Measurements from ENCODE around the gene PHF24. TPM values are rescaled to one million over a fixed set of nuclear protein-coding genes. Genes with fewer than 3 reads are reported as not detected.
A peak's percentile ranks its signal among the peaks of the same experiment; 100 is the strongest.

The PHF24 gene
- total RNA-seq, 2 experiments from 2014 or later: not detected

DNA sequence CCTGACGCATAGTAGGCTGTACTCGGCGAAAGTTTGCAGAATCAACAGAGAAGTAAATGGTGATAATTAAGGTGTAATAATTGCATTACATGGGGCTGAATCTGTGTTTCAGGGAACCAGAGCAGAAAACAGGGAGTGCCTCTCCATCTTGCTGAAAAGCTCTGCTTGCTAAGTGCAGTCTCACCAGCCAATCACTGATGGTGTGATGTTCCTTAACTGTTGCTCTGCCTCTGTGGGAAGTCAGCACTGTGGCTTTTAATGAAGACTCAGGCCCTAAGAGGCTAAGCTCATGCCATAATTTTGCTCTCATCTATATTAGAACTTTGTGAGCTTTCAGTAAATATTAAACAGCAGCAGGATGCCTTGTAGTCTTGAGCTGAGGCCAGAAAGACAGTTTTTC is 4.5 kb downstream of the PHF24 start:
- ChIA-PET POLR2A (no interaction called here), CTCF (no interaction called here)
- H3K4me3 Mint-ChIP-seq: no peak overlapping the region
- H3K9me3 Mint-ChIP-seq: no peaks in the 10 kb centered on the region
- H3K27ac Mint-ChIP-seq: no peak overlapping the region
- no peaks in the 10 kb centered on the region for H3K36me3 Mint-ChIP-seq (ENCODE audit: low read depth)
- no peaks in the 10 kb centered on the region for H3K4me1 Mint-ChIP-seq
- DNase-seq: no peak
- H3K27me3 Mint-ChIP-seq: peaks cover 50% of the 10 kb centered on the region

DNA sequence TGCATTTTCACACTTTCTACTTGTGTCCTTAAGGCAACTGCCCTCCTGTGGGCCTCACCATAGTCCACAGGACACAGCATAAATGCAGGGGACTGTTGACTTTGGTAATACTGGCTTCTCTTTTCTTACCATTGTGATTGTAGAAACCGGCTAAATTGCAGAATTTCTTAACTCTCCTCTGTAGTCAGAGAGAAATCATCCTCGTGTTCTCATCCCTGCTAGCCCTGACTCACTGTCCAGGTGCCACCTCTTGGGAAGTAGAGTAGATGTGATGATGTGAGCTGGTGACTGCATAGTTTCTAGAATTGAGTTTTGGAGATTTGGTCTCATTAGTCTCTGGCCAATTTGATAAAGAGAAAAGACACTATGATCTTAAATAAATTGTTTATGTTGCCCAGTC is 5.5 kb downstream of the PHF24 start:
- H3K27ac Mint-ChIP-seq: no peak overlapping the region
- H3K9me3 Mint-ChIP-seq: no peaks in the 10 kb centered on the region
- no peaks in the 10 kb centered on the region for H3K36me3 Mint-ChIP-seq (ENCODE audit: low read depth)
- H3K4me1 Mint-ChIP-seq: no peaks in the 10 kb centered on the region
- no peak overlapping the region for H3K4me3 Mint-ChIP-seq
- peaks cover 51% of the 10 kb centered on the region for H3K27me3 Mint-ChIP-seq
- ChIA-PET CTCF (interaction anchor here (0.7 kb wide), 1 partner anchor 18 kb away, joined by 3 read pairs; no protein-coding TSS in a partner anchor), POLR2A (no interaction called here)
- DNase-seq: no peak

DNA sequence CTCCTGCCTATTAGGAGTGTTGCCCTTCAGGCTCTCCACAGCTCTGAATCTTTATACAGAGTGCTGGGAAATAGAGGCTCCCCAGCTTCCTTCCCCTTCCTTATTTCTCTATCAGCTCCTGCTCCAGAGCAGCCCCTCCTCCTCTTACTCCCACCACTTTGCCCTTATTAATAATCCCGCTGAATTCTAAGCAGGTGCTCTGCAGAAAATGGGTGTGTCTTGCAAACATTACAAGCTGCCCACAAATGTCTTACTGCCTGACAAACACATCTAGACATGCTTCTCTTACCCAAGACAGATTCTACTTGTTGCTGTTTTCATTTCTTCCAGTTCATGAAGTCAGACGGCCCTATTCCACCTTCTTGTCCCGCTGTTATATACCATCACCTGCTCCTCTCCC is 6.4 kb downstream of the PHF24 start:
- Mint-ChIP-seq H3K36me3 (ENCODE audit: low read depth) (no peaks in the 10 kb centered on the region), H3K27me3 (peaks cover 43% of the 10 kb centered on the region), H3K4me1 (no peaks in the 10 kb centered on the region), H3K4me3 (no peak overlapping the region), H3K27ac (no peak overlapping the region), H3K9me3 (no peaks in the 10 kb centered on the region)
- CTCF ChIA-PET: interaction anchor here (0.7 to 1.3 kb wide), 2 partner anchors 17 to 87 kb away, joined by 3 to 4 read pairs; no protein-coding TSS in a partner anchor
- POLR2A ChIA-PET: no interaction called here
- DNase-seq: no peak

DNA sequence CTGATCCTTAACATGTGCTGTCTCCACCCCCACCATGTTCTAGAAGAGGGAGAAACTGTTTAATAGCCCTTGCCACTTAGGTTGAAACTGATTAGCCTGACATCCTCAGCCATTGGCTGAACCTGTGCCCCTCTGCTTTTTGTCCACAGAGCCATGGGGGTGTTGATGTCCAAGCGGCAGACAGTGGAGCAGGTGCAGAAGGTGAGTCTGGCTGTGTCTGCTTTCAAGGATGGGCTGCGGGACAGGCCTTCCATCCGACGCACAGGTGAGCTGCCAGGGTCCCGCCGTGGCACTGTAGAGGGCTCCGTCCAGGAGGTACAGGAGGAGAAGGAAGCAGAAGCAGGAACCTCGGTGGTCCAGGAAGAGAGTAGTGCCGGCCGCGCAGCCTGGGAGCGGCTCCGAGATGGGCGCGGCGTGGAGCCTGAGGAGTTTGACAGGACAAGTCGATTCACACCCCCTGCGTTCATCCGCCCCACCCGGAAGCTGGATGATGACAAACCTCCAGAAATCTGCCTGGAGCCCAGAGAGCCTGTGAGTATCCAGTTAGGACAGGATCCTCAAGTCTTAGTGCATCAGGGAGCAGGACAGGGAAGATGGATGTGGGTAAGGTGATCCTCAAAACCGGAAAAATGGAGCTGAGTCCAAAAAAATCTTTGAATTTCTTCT is 13.2 kb downstream of the PHF24 start:
- Mint-ChIP-seq H3K36me3 (ENCODE audit: low read depth) (no peaks in the 10 kb centered on the region), H3K27ac (no peak overlapping the region), H3K4me1 (no peaks in the 10 kb centered on the region), H3K27me3 (peaks cover 10% of the 10 kb centered on the region), H3K4me3 (no peak overlapping the region), H3K9me3 (no peaks in the 10 kb centered on the region)
- no peak for DNase-seq
- CTCF ChIA-PET: interaction anchor here (1.3 kb wide), 1 partner anchor 21 kb away, joined by 3 read pairs; no protein-coding TSS in a partner anchor
- POLR2A ChIA-PET: no interaction called here

DNA sequence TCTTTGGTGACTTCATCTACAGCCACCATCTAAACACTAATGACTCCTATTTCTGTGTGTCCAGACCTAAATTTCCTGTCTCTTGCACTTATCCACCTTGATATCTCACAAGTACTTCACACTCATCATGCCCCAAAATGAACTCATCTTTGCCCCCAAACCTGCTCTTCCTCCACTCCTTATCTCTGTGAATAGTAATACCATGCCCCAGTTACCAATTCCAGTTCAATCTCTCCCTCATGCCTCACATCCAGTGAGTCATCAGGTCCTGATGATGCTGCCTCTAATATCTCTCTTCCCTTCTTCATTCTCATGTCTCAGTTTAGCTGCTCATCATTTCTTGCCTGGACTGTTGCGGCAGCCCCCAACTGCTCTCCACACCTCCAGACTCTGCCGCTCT is 16.6 kb downstream of the PHF24 start:
- Mint-ChIP-seq H3K36me3 (ENCODE audit: low read depth) (no peaks in the 10 kb centered on the region), H3K9me3 (no peaks in the 10 kb centered on the region), H3K4me1 (no peaks in the 10 kb centered on the region), H3K27ac (no peak overlapping the region), H3K4me3 (no peak overlapping the region), H3K27me3 (peaks cover 3% of the 10 kb centered on the region)
- POLR2A ChIA-PET: no interaction called here
- CTCF ChIA-PET: no interaction called here
- DNase-seq: no peak

DNA sequence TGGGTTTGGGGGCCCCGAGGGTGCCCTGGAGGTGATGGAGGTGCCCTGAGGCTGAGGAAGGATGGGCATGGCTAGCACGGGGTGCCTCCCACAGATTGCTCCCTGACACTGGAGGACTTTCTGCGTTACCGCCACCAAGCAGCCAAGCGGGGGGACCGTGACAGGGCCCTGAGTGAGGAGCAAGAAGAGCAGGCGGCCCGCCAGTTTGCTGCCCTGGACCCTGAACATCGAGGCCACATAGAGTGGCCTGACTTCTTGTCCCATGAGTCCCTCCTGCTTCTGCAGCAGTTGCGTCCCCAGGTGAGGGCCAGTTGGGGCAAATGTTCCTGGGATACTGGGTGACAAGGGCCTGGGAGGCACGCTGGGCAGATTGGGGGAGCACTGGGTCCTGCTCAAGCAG is 18.4 kb downstream of the PHF24 start:
- Mint-ChIP-seq H3K4me3 (no peak overlapping the region), H3K4me1 (no peaks in the 10 kb centered on the region), H3K27me3 (peaks cover 3% of the 10 kb centered on the region), H3K27ac (no peak overlapping the region), H3K9me3 (no peaks in the 10 kb centered on the region), H3K36me3 (ENCODE audit: low read depth) (no peaks in the 10 kb centered on the region)
- ChIA-PET POLR2A (no interaction called here), CTCF (no interaction called here)
- no peak for DNase-seq

DNA sequence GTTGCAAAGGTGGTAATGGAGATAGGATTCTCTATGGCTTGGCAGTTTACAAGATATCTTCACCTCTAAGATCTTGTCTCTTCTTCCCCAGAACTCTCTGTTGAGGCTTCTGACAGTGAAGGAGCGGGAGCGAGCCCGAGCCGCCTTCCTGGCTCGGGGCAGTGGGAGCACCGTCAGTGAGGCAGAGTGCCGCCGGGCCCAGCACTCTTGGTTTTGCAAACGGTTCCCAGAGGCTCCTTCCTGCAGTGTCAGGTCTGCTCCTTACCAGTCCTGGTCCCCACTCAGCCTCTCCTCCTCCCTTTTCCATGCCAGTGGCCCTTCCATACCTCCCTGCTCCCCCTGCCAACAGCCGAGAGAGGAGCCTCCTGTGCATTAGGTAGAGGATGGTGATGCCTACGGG is 18.9 kb downstream of the PHF24 start:
- H3K4me1 Mint-ChIP-seq: peaks cover under 1% of the 10 kb centered on the region
- H3K27ac Mint-ChIP-seq: no peak overlapping the region
- H3K4me3 Mint-ChIP-seq: no peak overlapping the region
- DNase-seq: no peak
- H3K36me3 Mint-ChIP-seq (ENCODE audit: low read depth): no peaks in the 10 kb centered on the region
- peaks cover 3% of the 10 kb centered on the region for H3K27me3 Mint-ChIP-seq
- POLR2A ChIA-PET: no interaction called here
- H3K9me3 Mint-ChIP-seq: no peaks in the 10 kb centered on the region
- CTCF ChIA-PET: no interaction called here

DNA sequence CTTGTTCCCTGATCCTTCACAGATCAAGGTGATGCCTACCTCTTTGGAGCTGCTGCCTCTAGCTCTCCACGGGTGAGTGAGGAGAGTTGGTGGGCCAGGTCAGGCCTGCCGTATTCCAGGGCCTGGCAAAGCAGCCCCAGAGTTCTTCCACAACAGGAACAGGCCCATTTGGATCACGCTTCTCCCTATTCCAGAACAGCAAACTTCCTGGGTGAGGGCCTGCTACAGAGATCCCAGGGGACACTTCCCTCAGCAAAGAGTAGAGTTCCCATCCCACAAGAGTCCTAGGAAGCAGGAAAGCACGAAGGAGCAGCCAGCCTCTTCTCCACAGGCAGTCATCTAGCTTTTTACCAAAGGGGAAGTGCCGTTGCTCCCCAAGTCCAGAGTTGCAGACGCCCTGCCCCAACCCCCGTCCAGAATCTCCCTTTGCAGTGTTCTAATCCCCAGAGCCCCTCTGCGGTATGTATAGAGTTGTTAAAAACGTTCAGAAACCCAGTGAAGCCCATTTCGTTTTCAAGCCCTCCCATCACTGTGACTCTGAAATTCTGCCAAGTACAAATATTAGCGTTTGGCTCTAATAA is 22.2 kb downstream of the PHF24 start:
- Mint-ChIP-seq H3K4me1 (peaks cover 30% of the 10 kb centered on the region), H3K27me3 (no peaks in the 10 kb centered on the region), H3K36me3 (ENCODE audit: low read depth) (no peaks in the 10 kb centered on the region), H3K4me3 (no peak overlapping the region), H3K27ac (no peak overlapping the region), H3K9me3 (no peaks in the 10 kb centered on the region)
- DNase-seq: no peak
- ChIA-PET POLR2A (no interaction called here), CTCF (interaction anchor here (0.5 kb wide), 1 partner anchor 147 kb away, joined by 3 read pairs; no protein-coding TSS in a partner anchor)

DNA sequence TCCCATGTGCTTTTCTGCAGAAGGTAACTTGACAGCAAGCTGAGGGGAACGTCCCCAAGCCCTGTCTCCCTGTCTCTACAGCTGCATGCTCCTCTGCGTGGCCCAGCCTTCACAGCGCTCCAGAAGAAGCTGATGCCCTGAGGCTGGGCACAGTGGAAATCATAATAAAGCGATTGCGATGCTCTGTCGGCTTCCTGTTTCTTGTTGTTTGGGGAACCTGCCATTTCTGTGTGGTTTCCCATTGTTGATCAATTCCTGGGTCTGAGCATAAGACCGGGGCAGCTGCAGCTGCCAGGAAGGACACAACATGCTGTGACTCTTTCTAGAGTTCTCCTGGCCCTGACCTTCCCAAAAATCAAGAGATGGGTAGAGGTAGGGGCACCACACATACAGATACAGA is 24.3 kb downstream of the PHF24 start:
- CTCF ChIA-PET: interaction anchor here (0.6 to 0.9 kb wide), 2 partner anchors 18 to 30 kb away, joined by 3 read pairs; no protein-coding TSS in a partner anchor
- peaks cover 50% of the 10 kb centered on the region for H3K4me1 Mint-ChIP-seq

DNA sequence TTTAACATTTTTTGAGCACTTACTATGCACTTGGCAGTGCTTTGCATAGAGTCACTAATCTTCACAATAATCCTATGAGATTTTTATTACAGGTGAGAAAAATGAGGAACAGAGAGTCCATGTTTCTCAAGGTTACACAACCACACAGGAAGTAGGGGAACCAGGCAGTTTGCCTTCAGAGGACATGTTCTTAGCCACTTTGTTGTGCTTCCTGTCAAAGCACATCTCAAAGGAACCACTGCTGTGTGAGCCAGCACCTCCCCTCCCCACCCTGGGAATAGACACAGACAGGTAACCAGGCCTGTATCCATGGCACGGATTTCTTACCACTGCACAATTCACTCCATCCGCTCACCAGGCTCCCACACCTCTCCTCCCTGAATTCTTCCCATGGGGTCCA is 25.1 kb downstream of the PHF24 start:
- peak; percentile 47 for DNase-seq
- CTCF ChIA-PET: no interaction called here
- no peak overlapping the region for H3K4me3 Mint-ChIP-seq
- peak overlapping the region; percentile 86 for H3K27ac Mint-ChIP-seq
- peaks cover 56% of the 10 kb centered on the region for H3K4me1 Mint-ChIP-seq
- no peaks in the 10 kb centered on the region for H3K36me3 Mint-ChIP-seq (ENCODE audit: low read depth)
- H3K9me3 Mint-ChIP-seq: no peaks in the 10 kb centered on the region
- POLR2A ChIA-PET: no interaction called here
- H3K27me3 Mint-ChIP-seq: no peaks in the 10 kb centered on the region

More for the DNA sequence above, 24.3 kb downstream of the PHF24 start:
- Mint-ChIP-seq H3K27ac (peak overlapping the region; percentile 86), H3K4me3 (no peak overlapping the region), H3K27me3 (no peaks in the 10 kb centered on the region), H3K9me3 (no peaks in the 10 kb centered on the region), H3K36me3 (ENCODE audit: low read depth) (no peaks in the 10 kb centered on the region)
- POLR2A ChIA-PET: no interaction called here
- no peak for DNase-seq

DNA sequence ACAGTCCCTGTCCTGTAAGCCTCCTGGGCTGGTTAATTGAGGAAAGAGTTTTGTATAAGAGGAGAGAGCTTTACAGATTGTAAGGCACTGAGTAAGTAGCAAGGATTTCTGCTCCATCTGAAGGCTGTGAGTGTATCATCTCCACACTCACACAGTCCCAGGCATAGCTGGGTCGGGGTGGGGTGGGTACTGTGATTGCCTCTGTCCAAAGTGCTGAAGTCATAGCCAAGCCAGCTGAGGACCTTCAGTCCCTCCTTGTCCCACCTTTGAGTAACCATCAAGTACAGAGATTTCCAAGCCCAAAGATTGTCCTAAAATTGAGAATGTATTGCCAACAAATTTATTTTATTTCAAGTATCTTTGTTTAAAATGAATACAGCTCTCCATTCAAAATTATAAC is 26.0 kb downstream of the PHF24 start:
- peak; percentile 41 for DNase-seq
- peak overlapping the region; percentile 86 for H3K27ac Mint-ChIP-seq
- POLR2A ChIA-PET: no interaction called here
- H3K9me3 Mint-ChIP-seq: no peaks in the 10 kb centered on the region
- no peaks in the 10 kb centered on the region for H3K36me3 Mint-ChIP-seq (ENCODE audit: low read depth)
- H3K27me3 Mint-ChIP-seq: no peaks in the 10 kb centered on the region
- no peak overlapping the region for H3K4me3 Mint-ChIP-seq
- peaks cover 63% of the 10 kb centered on the region for H3K4me1 Mint-ChIP-seq
- CTCF ChIA-PET: interaction anchor here (0.9 to 1.5 kb wide), 6 partner anchors 14 to 113 kb away, joined by 3 to 5 read pairs (median 3); partner anchors contain the start of gene PIGO

DNA sequence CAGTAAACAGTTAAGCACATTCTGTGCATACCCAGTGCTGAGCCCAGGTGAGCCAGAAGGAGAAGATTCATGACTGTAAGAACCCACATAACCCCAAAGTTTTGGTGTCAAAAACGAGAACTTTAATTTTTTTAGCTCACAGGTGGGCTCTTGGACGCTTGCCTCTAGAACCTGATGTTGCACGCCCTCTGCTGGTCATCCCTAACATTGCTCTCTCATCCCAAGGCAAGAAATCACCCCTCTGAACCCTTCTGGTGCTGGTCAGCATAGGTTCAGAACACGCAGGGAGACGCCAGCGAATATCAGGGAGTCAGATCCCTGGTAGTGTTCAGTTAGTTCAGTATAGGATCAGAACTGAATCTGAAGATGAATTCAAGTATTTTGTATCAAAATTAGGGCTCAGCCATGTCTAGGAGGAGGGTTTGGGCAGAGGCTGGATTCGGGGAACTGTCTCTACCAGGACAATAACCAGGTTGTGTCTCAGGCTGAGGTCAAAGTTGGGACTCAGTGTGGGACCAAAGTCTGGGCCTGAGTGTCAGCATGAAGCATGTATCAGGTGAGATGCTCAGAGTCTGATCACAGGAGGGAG is 27.3 kb downstream of the PHF24 start:
- H3K9me3 Mint-ChIP-seq: no peaks in the 10 kb centered on the region
- H3K36me3 Mint-ChIP-seq (ENCODE audit: low read depth): no peaks in the 10 kb centered on the region
- H3K4me3 Mint-ChIP-seq: no peak overlapping the region
- H3K27me3 Mint-ChIP-seq: no peaks in the 10 kb centered on the region
- peak; percentile 70 for DNase-seq
- H3K27ac Mint-ChIP-seq: peak overlapping the region; percentile 43
- H3K4me1 Mint-ChIP-seq: peaks cover 69% of the 10 kb centered on the region
- CTCF ChIA-PET: interaction anchor here (0.6 to 1.5 kb wide), 11 partner anchors 9 to 92 kb away, joined by 3 to 5 read pairs (median 3); partner anchors contain the start of gene VCP
- POLR2A ChIA-PET: no interaction called here

DNA sequence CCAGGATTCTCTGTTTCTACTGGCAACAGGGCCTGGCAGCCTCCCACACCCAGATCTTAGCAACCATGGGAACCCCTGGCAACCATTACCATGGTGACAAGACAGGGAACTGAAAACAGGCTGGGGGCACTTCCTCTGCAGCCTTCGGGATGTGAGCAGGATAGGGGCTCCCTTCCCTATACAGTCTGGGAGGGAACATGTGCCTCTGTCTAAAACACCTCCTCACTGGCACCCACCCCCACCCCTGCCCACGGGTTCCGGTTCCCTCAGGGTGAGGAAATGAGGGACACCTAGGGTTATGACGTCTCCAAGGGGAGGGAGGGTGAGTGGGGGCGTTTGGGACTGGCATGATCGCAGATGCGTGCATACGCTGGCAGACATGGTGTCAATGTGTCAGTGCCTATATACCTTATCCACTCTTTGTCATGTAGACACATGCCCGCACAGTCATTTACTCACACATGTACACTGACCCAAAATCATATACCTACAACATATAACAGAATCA is 28.5 kb downstream of the PHF24 start:
- Mint-ChIP-seq H3K36me3 (ENCODE audit: low read depth) (no peaks in the 10 kb centered on the region), H3K4me3 (no peak overlapping the region), H3K9me3 (no peaks in the 10 kb centered on the region), H3K27ac (no peak overlapping the region), H3K4me1 (peaks cover 75% of the 10 kb centered on the region), H3K27me3 (no peaks in the 10 kb centered on the region)
- peak; percentile 45 for DNase-seq
- CTCF ChIA-PET: interaction anchor here (0.7 kb wide), 1 partner anchor 576 kb away, joined by 3 read pairs; no protein-coding TSS in a partner anchor
- POLR2A ChIA-PET: no interaction called here

All from activated CD4-positive, alpha-beta T cell treated with anti-CD3 and anti-CD28 coated beads, Interleukin-2, amount 10 ng/mL, durations not matched to agents 7 days and 5 days (primary cell).